H1 (cell line): ENCODE results near the gene ADGRG2.

Experiments
- BRCA1 ChIP-seq: IDR thresholded peaks from 2 replicates; pipeline ENCODE4 v1.6.1; 2012; ENCODE audit warnings: low read depth, low read length, improper control_type of control experiment
- CBX5 ChIP-seq: fragments of 300-800, 300-1000 bp; sonication (generic); IDR thresholded peaks from 2 replicates; pipeline ENCODE4 v1.7.1; 2016; ENCODE audit warnings: antibody characterized with exemption, low read length, low read depth
- CREB1 ChIP-seq: IDR thresholded peaks from 2 replicates; pipeline ENCODE4 v1.6.1; 2012; ENCODE audit warnings: inconsistent platforms
- CTCF ChIP-seq, 3 experiments: IDR thresholded peaks; 1 replicate in 2 of 3; 2 replicates in 1 of 3; pipeline versions ENCODE4 v1.5.1 to v1.6.1; 2011; ENCODE audit warnings: low read length in 3 of 3, mild to moderate bottlenecking in 3 of 3, inconsistent platforms in 2 of 3, low read depth in 1 of 3, moderate library complexity in 1 of 3; ENCODE audit not compliant: insufficient read depth in 1 of 3; ENCODE audit errors: control extremely low read depth in 1 of 3
- EZH2 ChIP-seq: fragments of 200-600 bp; sonication (generic); IDR thresholded peaks from 2 replicates; pipeline ENCODE4 v1.7.1; 2012; ENCODE audit warnings: low read depth, mild to moderate bottlenecking, moderate library complexity, low read length, inconsistent platforms; ENCODE audit not compliant: severe bottlenecking
- HDAC2 ChIP-seq, 2 experiments: fragments of 300-600 bp in 1 of 2; sonication (generic) in 1 of 2; IDR thresholded peaks; 2 replicates each; pipeline ENCODE4 v1.6.1; 2011 to 2012; ENCODE audit warnings: low read depth in 2 of 2, low read length in 2 of 2, mild to moderate bottlenecking in 2 of 2, moderate library complexity in 2 of 2, borderline replicate concordance in 1 of 2, inconsistent platforms in 1 of 2
- HDAC6 ChIP-seq: IDR thresholded peaks from one replicate; pipeline ENCODE4 v1.7.1; 2012; ENCODE audit warnings: low read depth, mild to moderate bottlenecking, inconsistent platforms, low read length, moderate library complexity
- MAX ChIP-seq: IDR thresholded peaks from 2 replicates; pipeline ENCODE4 v1.6.1; 2012; ENCODE audit warnings: inconsistent platforms
- NANOG ChIP-seq: IDR thresholded peaks from 2 replicates; pipeline ENCODE4 v1.6.1; 2011; ENCODE audit warnings: low read length, low read depth, mild to moderate bottlenecking, inconsistent platforms; ENCODE audit not compliant: insufficient read depth, poor library complexity, severe bottlenecking
- NRF1 ChIP-seq: IDR thresholded peaks from 2 replicates; pipeline ENCODE4 v1.6.1; 2011; ENCODE audit warnings: mild to moderate bottlenecking, low read depth, low read length, improper control_type of control experiment
- POLR2A ChIP-seq, 2 experiments: IDR thresholded peaks; 1 replicate in 1 of 2; 2 replicates in 1 of 2; pipeline ENCODE4 v1.6.1; 2011; ENCODE audit warnings: low read depth in 2 of 2, low read length in 2 of 2, mild to moderate bottlenecking in 2 of 2; ENCODE audit errors: control extremely low read depth in 1 of 2
- POLR2AphosphoS5 ChIP-seq: IDR thresholded peaks from 2 replicates; pipeline ENCODE4 v1.6.1; 2011; ENCODE audit warnings: low read depth, low read length
- RAD21 ChIP-seq, 2 experiments: IDR thresholded peaks in 1 of 2; conservative IDR thresholded peaks in 1 of 2; 2 replicates each; pipeline ENCODE4 v1.6.1; 2011; ENCODE audit warnings: low read depth in 2 of 2, low read length in 2 of 2, improper control_type of control experiment in 1 of 2, inconsistent platforms in 1 of 2, mild to moderate bottlenecking in 1 of 2, moderate library complexity in 1 of 2
- TCF12 ChIP-seq: IDR thresholded peaks from 2 replicates; pipeline ENCODE4 v1.6.1; 2011; ENCODE audit warnings: low read depth, mild to moderate bottlenecking, low read length

GRCh38 chrX:19097553-19098283, 24.6 kb downstream of the ADGRG2 start:
- TF ChIP-seq HDAC6 (no peak), CBX5 (no peak), CTCF (IDR thresholded peaks at IDR 0.05; ENCODE audit: control extremely low read depth in 1 of 3, insufficient read depth in 1 of 3, low read depth in 1 of 3, low read length in 3 of 3) (peak in 1 of 3 experiments; percentile 14; a peak in 1 of 4 replicates), EZH2 (no peak), POLR2A (IDR thresholded peaks at IDR 0.05; ENCODE audit: control extremely low read depth in 1 of 2, low read depth in 2 of 2, low read length in 2 of 2) (no peak), TCF12 (no peak), MAX (no peak), POLR2AphosphoS5 (no peak), NRF1 (no peak), CREB1 (no peak), HDAC2 (IDR thresholded peaks at IDR 0.05; ENCODE audit: borderline replicate concordance in 1 of 2, low read depth in 2 of 2, low read length in 2 of 2) (no peak), RAD21 (IDR thresholded peaks at IDR 0.05 in 1 of 2, conservative IDR thresholded peaks at IDR 0.05 in 1 of 2; ENCODE audit: low read depth in 2 of 2, low read length in 2 of 2) (no peak), NANOG (no peak), BRCA1 (no peak)
